K562 (cell line): ENCODE results near the gene RNASEH1.
"Not testable (repeated sequence)": the region's sequence is repeated elsewhere in the genome, so short reads cannot be mapped to it uniquely, and the experiment has no call there.

ENCODE experiments used
- E2F8 ChIP-seq: fragments of 450-650 bp; IDR thresholded peaks from 2 replicates; pipeline ENCODE4 v1.7.1; 2018; ENCODE audit warnings: mild to moderate bottlenecking, low read depth; ENCODE audit not compliant: partially characterized antibody
- KLF10 ChIP-seq: fragments of 250-450 bp; sonication (Bioruptor Pico); IDR thresholded peaks from 2 replicates; pipeline ENCODE4 v1.6.1; 2021; ENCODE audit warnings: matching md5 sums
- MLX ChIP-seq, 2 experiments: fragments of 450-650 bp in 1 of 2; sonication (generic) in 1 of 2; formaldehyde crosslinking; conservative IDR thresholded peaks; 2 replicates each; pipeline versions ENCODE4 v1.4.0 to v1.8.1; 2020 to 2022; ENCODE audit warnings: mild to moderate bottlenecking in 1 of 2, missing genetic modification reagents in 1 of 2
- POLR2AphosphoS5 ChIP-seq: IDR thresholded peaks from 2 replicates; pipeline ENCODE4 v1.6.1; 2011; ENCODE audit warnings: mild to moderate bottlenecking, low read depth, low read length, moderate library complexity; ENCODE audit not compliant: control insufficient read depth, insufficient read depth
- PRDM10 ChIP-seq: fragments of 450-650 bp; IDR thresholded peaks from 2 replicates; pipeline ENCODE4 v1.6.1; 2018; ENCODE audit not compliant: partially characterized antibody
- STAT6 ChIP-seq: sonication (generic); formaldehyde crosslinking; IDR thresholded peaks from 2 replicates; pipeline ENCODE4 v1.8.1; 2023; ENCODE audit warnings: mild to moderate bottlenecking, missing genetic modification reagents
- ZBTB43 ChIP-seq: sonication (generic); formaldehyde crosslinking; IDR thresholded peaks from 2 replicates; pipeline ENCODE4 v1.8.0; 2023; ENCODE audit warnings: mild to moderate bottlenecking, missing genetic modification reagents

GRCh38 chr2:3576263-3576630 is 18.1 kb upstream of the RNASEH1 start:
- not testable (repeated sequence) for TF ChIP-seq POLR2AphosphoS5; MLX (CRISPR knock-in tag; conservative IDR thresholded peaks at IDR 0.05); PRDM10; ZBTB43 (CRISPR knock-in tag); KLF10 (CRISPR knock-in tag); STAT6 (CRISPR knock-in tag); E2F8
